Tracheal epithelial cell (primary cell): ENCODE results near the gene SYNGR1. TPM values are rescaled to one million over a fixed set of nuclear protein-coding genes. Genes with fewer than 3 reads are reported as not detected.

Experiments
- total RNA-seq: library from RNA; depleted of rRNA; stranded (reverse); fragments of >200 nt; gene quantifications from 2 replicates; pipeline ENCODE4 v1.2.1, GENCODE V29; 2014

SYNGR1 gene, protein sequence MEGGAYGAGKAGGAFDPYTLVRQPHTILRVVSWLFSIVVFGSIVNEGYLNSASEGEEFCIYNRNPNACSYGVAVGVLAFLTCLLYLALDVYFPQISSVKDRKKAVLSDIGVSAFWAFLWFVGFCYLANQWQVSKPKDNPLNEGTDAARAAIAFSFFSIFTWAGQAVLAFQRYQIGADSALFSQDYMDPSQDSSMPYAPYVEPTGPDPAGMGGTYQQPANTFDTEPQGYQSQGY
- total RNA-seq = 0.64 and 0.96 TPM in 2 replicates

GRCh38 chr22:39349967-39350726, at the start of gene SYNGR1:
TSS of gene SYNGR1 (plus strand) at chr22:39349991. CDS start at chr22:39350011, 20 bp downstream.

DNA sequence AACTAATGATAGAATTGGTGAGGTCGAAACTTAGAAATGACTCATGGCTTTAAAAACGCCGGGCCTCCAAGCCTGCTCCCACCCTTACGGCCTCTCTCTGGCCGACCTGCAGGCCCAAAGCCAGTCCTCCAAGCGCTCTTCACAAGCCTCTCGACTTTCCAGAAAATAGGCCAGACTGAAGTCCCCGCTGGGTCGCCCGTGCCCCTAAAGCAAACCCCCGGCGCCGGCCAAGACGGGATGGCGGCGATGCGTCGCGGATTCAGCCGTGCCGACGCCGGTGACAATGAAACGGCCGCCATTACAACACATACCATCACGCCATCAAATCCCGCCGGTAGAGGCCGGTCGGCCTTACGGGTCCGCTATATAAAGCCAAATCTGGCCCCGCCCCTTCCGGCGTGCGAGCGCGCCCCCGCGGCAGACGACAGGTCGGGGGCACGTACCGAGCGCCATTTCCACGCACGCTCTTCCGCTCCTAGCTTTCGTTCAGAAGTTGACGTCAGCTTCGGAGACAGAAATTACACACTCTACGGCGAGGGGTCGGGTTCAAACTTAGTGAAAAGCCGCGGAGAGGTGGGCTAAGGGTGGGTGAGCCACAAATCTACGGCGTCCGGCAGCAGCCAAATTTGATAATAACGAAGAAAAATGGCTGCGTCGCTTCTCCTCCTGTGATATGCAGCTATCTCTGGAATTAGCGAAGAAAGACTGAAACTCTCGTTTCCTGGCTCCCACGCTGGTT, 30.3 kb upstream of the SYNGR1 start, which contains the start of gene RPL3:
TSS of gene RPL3 (minus strand) at position 340 of the 739 bp plus-strand sequence. CDS start at position 314, 26 bp downstream.

Other genes with a start within 250 kb of the SYNGR1 start
- 0.48 and 2.6 TPM in 2 replicates for gene CBX7, start 197.3 kb upstream of the SYNGR1 start, total RNA-seq
- gene PDGFB, start 105.0 kb upstream of the SYNGR1 start, total RNA-seq = 0.64 and 21.2 TPM in 2 replicates
- gene RPL3, start 30.4 kb upstream of the SYNGR1 start, total RNA-seq = 3,007 and 3,258 TPM in 2 replicates
- gene TAB1, start 49.8 kb downstream of the SYNGR1 start, total RNA-seq = 6.5 and 14.3 TPM in 2 replicates
- gene MGAT3, start 107.0 kb downstream of the SYNGR1 start, total RNA-seq = under 0.01 TPM in 2 replicates
- gene MIEF1, start 152.3 kb downstream of the SYNGR1 start, total RNA-seq = 18.6 and 27.3 TPM in 2 replicates
- gene ATF4, start 170.6 kb downstream of the SYNGR1 start, total RNA-seq = 402 and 522 TPM in 2 replicates
- gene RPS19BP1, start 182.8 kb downstream of the SYNGR1 start, total RNA-seq = 63.9 and 73.7 TPM in 2 replicates
- not detected in 2 replicates for gene CACNA1I, start 220.8 kb downstream of the SYNGR1 start, total RNA-seq